ENCODE data around the gene GSK3A.

DNA sequence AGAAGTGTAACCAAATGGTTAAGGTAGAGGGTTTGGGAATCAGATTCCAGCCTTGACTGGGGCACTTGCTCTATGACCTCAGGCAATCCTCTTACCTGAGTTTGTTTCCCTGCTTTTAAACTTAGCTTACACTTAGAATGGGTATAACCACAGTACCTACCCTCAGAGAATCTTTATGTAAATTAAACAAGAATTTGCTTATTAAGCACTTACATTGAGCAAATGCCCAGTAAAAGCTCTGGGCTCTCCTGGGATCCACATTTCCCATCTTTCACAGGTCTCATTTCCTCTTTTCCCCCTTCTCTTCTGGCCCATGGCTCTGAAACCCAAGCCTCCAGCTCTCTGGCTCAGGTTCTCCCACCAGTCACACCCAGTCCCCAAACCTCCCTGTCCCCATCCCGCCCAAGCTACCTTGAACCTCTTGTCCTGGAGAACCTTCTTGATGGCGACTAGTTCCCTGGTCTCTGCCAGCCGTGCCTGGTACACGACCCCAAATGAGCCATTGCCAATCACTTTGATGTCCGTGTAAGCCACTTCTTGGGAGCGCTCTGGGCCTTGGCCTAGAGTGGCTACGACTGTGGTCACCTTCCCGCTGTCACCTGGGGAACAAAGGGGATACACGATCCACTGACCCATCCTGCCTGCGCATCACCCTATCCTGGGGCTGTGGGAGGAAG lies 2.7 kb downstream of the GSK3A start:
- TF ChIP-seq CTCF (IDR thresholded peaks at IDR 0.05) (no peak), POLR2A (IDR thresholded peaks at IDR 0.05) (no peak)

Measured in Peyer's patch (tissue), 4 donors.